Measurements from ENCODE around the gene GPR17. TPM values are rescaled to one million over a fixed set of nuclear protein-coding genes. Genes with fewer than 3 reads are reported as not detected.

The GPR17 gene
- total RNA-seq, 1 donor, result not detected

DNA sequence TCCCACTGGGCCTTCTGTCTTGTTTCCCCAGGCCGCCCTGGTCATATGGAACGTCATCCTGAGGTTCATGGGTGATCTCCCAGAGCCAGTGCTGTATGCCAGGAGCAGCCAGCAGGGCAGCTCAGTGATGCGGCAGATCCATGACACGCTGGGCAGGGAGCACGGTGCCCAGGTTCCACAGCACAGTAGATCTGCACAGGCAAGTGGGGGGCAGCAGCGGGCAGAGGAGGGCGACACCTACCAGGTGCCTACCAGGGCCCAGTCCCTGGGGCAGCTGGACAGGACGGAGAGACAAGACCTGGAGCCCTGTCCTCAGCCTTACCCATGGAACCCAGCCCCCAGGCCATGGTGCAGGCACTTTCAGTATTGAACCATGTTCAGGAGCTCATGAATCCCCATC, 36.1 kb upstream of the GPR17 start:
- Histone ChIP-seq H3K9me3 (ENCODE audit: low read depth, low read length) (peaks cover 6% of the 10 kb centered on the region), H3K4me1 (ENCODE audit: insufficient read depth, low read length) (no peaks in the 10 kb centered on the region), H3K27me3 (ENCODE audit: insufficient read depth, low read length) (no peaks in the 10 kb centered on the region), H3K4me3 (ENCODE audit: low read length) (no peak overlapping the region)

GRCh38 chr2:127610561-127610960, 35.4 kb upstream of the GPR17 start:
- Histone ChIP-seq H3K4me3 (ENCODE audit: low read length) (no peak overlapping the region), H3K4me1 (ENCODE audit: insufficient read depth, low read length) (no peaks in the 10 kb centered on the region), H3K27me3 (ENCODE audit: insufficient read depth, low read length) (no peaks in the 10 kb centered on the region), H3K9me3 (ENCODE audit: low read depth, low read length) (peaks cover 6% of the 10 kb centered on the region)

DNA sequence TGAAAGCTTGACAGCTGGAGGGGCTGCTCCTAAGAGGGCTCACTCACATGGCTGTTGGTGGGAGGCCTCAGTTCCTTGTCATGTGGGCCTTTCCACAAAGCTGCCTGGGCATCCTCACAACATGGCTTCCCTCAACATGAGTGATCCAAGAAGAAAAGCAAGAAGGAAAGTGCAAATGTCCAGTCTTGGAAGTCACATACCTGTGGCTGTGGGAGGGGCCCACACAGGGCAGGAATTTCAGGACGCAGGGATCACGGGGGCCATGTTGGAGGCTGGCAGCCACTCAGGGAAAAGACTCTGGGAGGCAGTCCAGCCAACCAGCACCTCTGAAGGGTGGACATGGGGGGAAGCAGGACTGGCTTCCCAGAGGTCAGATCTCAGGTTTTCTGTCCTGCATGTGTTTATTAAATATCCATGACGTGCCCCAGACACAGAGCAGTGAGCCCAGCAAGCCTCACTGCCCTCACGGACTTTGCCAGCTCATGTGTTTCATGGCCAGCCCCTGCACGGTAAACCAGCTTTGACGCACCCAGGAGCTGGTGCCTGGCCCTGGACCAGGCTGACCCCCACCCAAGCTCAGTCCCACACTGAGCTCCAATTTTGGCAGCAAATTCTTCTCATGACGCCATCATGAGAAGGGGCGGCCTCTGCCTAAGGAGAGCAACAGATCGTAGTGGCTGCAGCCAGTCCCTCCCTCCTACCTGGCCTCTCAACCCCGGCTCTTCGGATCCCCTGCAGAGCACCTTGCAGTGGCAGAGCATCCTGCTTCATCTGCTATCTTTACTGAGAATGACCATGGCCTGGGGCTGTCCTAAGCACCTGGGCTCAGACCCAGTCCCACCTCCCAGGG, 34.7 kb upstream of the GPR17 start:
- Histone ChIP-seq H3K27me3 (ENCODE audit: insufficient read depth, low read length) (no peaks in the 10 kb centered on the region), H3K9me3 (ENCODE audit: low read depth, low read length) (peaks cover 6% of the 10 kb centered on the region), H3K4me3 (ENCODE audit: low read length) (no peak overlapping the region), H3K4me1 (ENCODE audit: insufficient read depth, low read length) (no peaks in the 10 kb centered on the region)

- Histone ChIP-seq H3K4me1 (ENCODE audit: insufficient read depth, low read length) (no peaks in the 10 kb centered on the region), H3K4me3 (ENCODE audit: low read length) (no peak overlapping the region), H3K9me3 (ENCODE audit: low read depth, low read length) (peaks cover 6% of the 10 kb centered on the region), H3K27me3 (ENCODE audit: insufficient read depth, low read length) (no peaks in the 10 kb centered on the region)
Observed at GRCh38 chr2:127612111-127612822, 33.7 kb upstream of the GPR17 start.

DNA sequence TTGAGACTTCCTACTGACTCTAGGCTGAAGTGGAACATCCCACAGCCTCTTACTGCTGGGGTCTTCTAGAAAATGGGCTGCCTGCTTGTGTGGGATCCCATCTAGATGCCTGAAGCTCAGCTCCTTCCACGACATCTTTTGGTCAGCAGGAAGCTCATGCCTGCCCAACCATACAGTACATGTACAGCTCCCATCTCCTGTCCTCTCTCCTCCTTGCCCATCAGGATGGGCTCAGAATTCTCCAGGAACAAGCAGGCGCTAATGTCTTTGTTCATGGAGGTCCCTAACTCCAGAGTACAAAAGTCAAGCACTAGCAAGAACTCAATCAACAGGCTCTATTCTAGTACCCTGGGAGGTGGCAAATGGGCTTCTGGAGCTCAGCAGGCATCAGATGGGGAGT, 31.7 kb upstream of the GPR17 start:
- Histone ChIP-seq H3K27me3 (ENCODE audit: insufficient read depth, low read length) (no peaks in the 10 kb centered on the region), H3K9me3 (ENCODE audit: low read depth, low read length) (peaks cover 6% of the 10 kb centered on the region), H3K4me1 (ENCODE audit: insufficient read depth, low read length) (no peaks in the 10 kb centered on the region), H3K4me3 (ENCODE audit: low read length) (no peak overlapping the region)

DNA sequence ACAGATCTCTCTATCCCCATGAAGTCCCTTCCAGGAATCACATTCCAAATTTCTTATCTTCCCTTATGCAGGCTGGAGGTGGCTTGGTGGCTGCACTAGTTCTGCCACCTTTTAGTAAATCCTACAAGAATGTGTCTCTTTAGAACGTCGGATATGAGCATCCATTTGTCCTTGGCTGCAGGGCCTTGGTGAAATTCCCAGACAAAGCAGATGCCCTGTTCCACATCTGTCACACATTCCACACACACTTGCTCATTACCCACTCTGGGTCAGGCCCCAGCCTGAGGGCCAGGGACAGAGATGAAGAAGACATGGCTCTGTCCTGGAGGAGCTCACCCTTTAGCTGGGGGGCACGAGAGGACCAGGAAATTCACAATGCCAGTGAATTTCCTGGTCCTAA, 31.2 kb upstream of the GPR17 start:
- no peaks in the 10 kb centered on the region for H3K4me1 ChIP-seq (ENCODE audit: insufficient read depth, low read length)
- no peak overlapping the region for H3K4me3 ChIP-seq (ENCODE audit: low read length)
- H3K27me3 ChIP-seq (ENCODE audit: insufficient read depth, low read length), result no peaks in the 10 kb centered on the region
- peaks cover 6% of the 10 kb centered on the region for H3K9me3 ChIP-seq (ENCODE audit: low read depth, low read length)

DNA sequence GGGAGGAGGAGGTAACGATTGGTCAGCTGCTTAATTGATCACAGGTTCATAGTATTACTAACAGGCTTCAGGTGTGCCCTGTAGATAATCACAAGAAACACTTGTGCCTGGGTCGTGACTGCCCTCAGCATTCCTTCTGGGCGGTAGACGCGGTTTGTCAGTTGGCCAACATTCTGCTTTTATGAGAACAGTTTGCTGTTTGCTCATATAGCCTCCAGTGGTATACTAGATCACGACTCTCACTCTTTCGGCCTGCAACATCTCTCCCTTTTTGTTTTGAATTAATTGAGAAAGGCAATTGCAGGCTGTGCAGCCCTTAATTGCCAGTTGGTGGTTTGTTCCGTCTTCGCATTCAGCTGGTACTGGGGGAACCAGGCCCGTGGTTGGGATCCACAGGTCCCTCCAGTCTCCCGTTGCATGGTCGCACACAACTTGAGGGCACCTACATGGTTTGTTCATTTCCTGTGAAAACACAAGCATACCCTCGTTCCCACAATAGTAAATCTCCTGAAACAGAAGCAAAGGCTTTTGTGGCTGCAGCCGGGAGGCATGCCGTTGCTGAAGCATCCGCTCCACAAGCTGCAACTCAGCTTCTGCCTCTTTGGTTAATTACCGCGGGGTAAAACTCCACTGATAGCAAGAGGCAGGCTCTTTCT, 30.3 kb upstream of the GPR17 start:
- H3K4me3 ChIP-seq (ENCODE audit: low read length), result no peak overlapping the region
- H3K27me3 ChIP-seq (ENCODE audit: insufficient read depth, low read length), result no peaks in the 10 kb centered on the region
- peaks cover 6% of the 10 kb centered on the region for H3K9me3 ChIP-seq (ENCODE audit: low read depth, low read length)
- no peaks in the 10 kb centered on the region for H3K4me1 ChIP-seq (ENCODE audit: insufficient read depth, low read length)

DNA sequence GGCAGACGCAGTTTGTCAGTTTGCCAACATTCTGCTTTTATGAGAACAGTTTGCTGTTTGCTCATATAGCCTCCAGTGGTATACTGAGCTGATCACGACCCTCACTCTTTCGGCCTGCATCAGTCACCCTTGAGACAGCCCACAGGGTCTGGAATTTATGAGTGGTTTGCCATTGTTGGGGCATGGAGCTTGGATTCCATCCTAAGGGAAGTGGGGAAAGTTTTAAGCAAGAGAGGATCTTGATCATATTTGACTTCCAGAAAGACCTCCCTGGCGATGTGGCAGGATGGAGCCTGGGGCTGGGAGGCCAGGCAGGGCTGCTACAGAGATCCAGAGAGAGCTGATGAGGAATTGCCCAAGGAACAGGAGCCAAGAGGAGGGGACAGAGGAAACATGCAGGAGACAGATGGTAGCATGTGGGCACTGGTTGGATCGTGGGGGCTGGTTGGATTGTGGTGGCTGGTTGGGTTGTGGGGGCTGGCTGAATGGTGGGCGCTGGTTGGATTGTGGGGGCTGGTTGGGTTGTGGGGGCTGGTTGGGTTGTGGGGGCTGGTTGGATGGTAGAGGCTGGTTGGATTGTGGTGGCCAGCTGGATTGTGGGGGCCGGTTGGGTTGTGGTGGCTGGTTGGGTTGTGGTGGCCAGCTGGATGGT, 27.3 kb upstream of the GPR17 start:
- H3K27me3 ChIP-seq (ENCODE audit: insufficient read depth, low read length), result no peaks in the 10 kb centered on the region
- H3K4me3 ChIP-seq (ENCODE audit: low read length), result no peak overlapping the region
- no peaks in the 10 kb centered on the region for H3K9me3 ChIP-seq (ENCODE audit: low read depth, low read length)
- no peaks in the 10 kb centered on the region for H3K4me1 ChIP-seq (ENCODE audit: insufficient read depth, low read length)

DNA sequence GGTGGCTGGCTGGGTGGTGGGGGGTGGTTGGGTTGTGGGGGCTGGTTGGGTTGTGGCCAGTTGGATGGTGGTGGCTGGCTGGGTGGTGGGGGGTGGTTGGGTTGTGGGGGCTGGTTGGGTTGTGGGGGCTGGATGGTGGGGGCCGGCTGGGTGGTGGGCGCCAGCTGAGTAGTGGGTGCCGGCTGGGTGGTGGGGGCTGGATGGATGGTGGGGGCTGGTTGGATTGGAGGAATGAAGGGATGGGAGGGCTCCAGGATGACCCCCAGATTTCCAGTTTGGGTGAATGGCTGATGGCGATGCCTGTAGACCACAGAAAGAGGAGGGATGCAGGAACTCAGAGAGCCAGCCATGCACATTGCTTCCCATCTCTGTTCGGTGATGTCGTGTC, 26.8 kb upstream of the GPR17 start:
- H3K4me1 ChIP-seq (ENCODE audit: insufficient read depth, low read length), result no peaks in the 10 kb centered on the region
- no peak overlapping the region for H3K4me3 ChIP-seq (ENCODE audit: low read length)
- H3K27me3 ChIP-seq (ENCODE audit: insufficient read depth, low read length), result no peaks in the 10 kb centered on the region
- H3K9me3 ChIP-seq (ENCODE audit: low read depth, low read length), result no peaks in the 10 kb centered on the region

DNA sequence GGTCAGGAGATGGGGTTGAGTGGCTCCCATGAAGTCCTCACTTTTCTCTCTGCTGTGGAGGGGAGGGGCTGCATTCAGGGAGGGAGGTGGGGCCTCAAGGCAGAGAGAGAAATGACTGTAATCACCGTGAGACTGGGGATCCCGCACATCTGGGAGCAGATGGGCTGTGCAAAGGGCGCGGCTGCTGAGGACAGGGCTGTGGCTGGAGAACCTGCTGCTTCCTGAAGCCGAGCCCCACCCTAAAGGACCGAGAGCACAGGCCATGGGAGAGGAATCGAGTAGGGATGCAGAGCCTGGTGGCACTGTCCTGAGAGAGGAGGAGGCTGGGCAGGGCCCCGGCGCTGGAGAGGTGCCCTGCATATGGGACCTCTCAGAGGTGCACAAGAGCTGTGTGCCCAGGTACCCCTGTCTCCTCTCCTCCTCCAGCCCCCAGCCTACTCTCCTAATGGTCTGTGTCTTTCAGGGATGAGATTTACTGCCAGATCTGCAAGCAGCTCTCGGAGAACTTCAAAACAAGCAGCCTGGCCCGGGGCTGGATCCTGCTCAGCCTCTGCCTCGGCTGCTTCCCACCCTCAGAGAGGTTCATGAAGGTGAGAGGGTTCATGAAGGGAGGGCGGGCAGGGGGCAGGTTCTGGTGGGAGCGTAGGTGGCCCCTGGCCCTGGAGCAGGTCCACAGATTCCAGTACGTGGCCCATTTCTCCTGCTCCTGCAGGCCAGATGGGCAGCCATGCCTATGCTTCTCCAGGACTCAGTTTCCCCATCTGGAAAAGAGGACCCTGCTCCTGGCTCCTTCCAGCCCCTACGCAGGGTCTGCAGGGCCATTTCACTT, 25.9 kb upstream of the GPR17 start:
- Histone ChIP-seq H3K4me1 (ENCODE audit: insufficient read depth, low read length) (no peaks in the 10 kb centered on the region), H3K9me3 (ENCODE audit: low read depth, low read length) (no peaks in the 10 kb centered on the region), H3K27me3 (ENCODE audit: insufficient read depth, low read length) (no peaks in the 10 kb centered on the region), H3K4me3 (ENCODE audit: low read length) (no peak overlapping the region)

DNA sequence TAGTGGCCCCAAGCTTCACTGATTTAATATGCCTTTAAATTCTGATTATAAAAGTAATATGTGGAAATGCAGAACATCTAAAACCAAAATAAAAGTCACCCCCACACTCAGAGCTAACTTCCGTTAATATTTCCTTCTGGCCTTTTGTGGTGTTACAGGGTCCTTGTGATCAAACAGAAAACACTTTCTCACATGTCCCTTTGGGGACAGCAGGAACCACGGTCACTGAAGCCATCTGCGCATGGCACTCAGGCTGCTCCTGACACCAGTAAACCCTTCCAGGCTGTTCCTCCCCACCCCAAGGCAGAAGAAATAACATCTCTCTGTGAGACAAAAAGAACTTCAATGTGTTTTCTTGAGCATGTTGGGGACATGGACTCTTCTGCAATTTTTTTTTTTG, 25.1 kb upstream of the GPR17 start:
- Histone ChIP-seq H3K4me3 (ENCODE audit: low read length) (no peak overlapping the region), H3K27me3 (ENCODE audit: insufficient read depth, low read length) (no peaks in the 10 kb centered on the region), H3K4me1 (ENCODE audit: insufficient read depth, low read length) (no peaks in the 10 kb centered on the region), H3K9me3 (ENCODE audit: low read depth, low read length) (no peaks in the 10 kb centered on the region)

GRCh38 chr2:127621981-127622431, 23.9 kb upstream of the GPR17 start:
- H3K4me3 ChIP-seq (ENCODE audit: low read length), result no peak overlapping the region
- H3K4me1 ChIP-seq (ENCODE audit: insufficient read depth, low read length), result no peaks in the 10 kb centered on the region
- H3K27me3 ChIP-seq (ENCODE audit: insufficient read depth, low read length), result no peaks in the 10 kb centered on the region
- no peaks in the 10 kb centered on the region for H3K9me3 ChIP-seq (ENCODE audit: low read depth, low read length)

GRCh38 chr2:127622561-127623387, 23.2 kb upstream of the GPR17 start:
- Histone ChIP-seq H3K9me3 (ENCODE audit: low read depth, low read length) (no peaks in the 10 kb centered on the region), H3K27me3 (ENCODE audit: insufficient read depth, low read length) (no peaks in the 10 kb centered on the region), H3K4me3 (ENCODE audit: low read length) (no peak overlapping the region), H3K4me1 (ENCODE audit: insufficient read depth, low read length) (no peaks in the 10 kb centered on the region)

Measured in mononuclear cell (primary cell).